ENCODE measurements around the gene FBXL17. TPM values are rescaled to one million over a fixed set of nuclear protein-coding genes. Genes with fewer than 3 reads are reported as not detected.

The FBXL17 gene
- total and polyA plus RNA-seq, 2 donors (not counting 1 experiment from before 2014, with no cell fraction given) = 7.3 to 40.3 TPM

- no peaks in the 10 kb centered on the region for H3K79me2 ChIP-seq (ENCODE audit: control insufficient read depth, insufficient read depth, low read length)
- Mint-ChIP-seq H3K27me3 (no peaks in the 10 kb centered on the region), H3K4me3 (no peak overlapping the region), H3K4me1 (no peaks in the 10 kb centered on the region), H3K9me3 (ENCODE audit: insufficient read depth) (no peaks in the 10 kb centered on the region), H3K27ac (no peak overlapping the region)
- no peak overlapping the region for H3K4me2 ChIP-seq (replicated peaks; ENCODE audit: low read depth, low read length, poor library complexity, severe bottlenecking)
- H3K27ac ChIP-seq (ENCODE audit: low read length in 2 of 2) = no peak overlapping the region
- intact Hi-C loops (cut with micrococcal nuclease) = no loop called here
- H3K4me1 ChIP-seq (ENCODE audit: control insufficient read depth in 2 of 2, insufficient read depth in 2 of 2, low read length in 2 of 2) = no peaks in the 10 kb centered on the region
- no peak overlapping the region for H2AFZ ChIP-seq (ENCODE audit: insufficient read depth, low read depth, low read length, poor library complexity, severe bottlenecking)
- no peaks in the 10 kb centered on the region for H4K20me1 ChIP-seq (ENCODE audit: control insufficient read depth, insufficient read depth, low read length, poor library complexity, severe bottlenecking)
- no peak overlapping the region for H3K4me3 ChIP-seq (ENCODE audit: control extremely low read depth in 1 of 5, extremely low read depth in 1 of 5, insufficient read depth in 1 of 5, low read depth in 2 of 5, low read length in 4 of 5)
- POLR2A ChIA-PET = no interaction called here
- no peaks in the 10 kb centered on the region for H3K27me3 ChIP-seq (replicated peaks in 1 of 4; ENCODE audit: control extremely low read depth in 1 of 4, control insufficient read depth in 3 of 4, insufficient read depth in 4 of 4, low read length in 3 of 4)
- DNase-seq (no peak), ATAC-seq (ENCODE audit: low read depth) (no peak)
- no peaks in the 10 kb centered on the region for H3K36me3 ChIP-seq (replicated peaks in 1 of 2; ENCODE audit: control extremely low read depth in 1 of 2, control insufficient read depth in 1 of 2, extremely low read depth in 1 of 2, insufficient read depth in 2 of 2, low read length in 1 of 2)
- H3K9ac ChIP-seq (ENCODE audit: low read length) = no peak overlapping the region
- CTCF ChIA-PET = no interaction called here
- 100% methylated on average over 1 of the region's 3 CpGs for WGBS (ENCODE audit: insufficient coverage)
- no peaks in the 10 kb centered on the region for H3K9me3 ChIP-seq (ENCODE audit: control extremely low read depth in 1 of 3, control insufficient read depth in 2 of 3, insufficient read depth in 1 of 3, low read length in 2 of 3)
- TF ChIP-seq EZH2 (IDR thresholded peaks at IDR 0.05; ENCODE audit: borderline replicate concordance, insufficient read depth, low read depth, low read length, poor library complexity, severe bottlenecking) = no peak
- no peak for TF ChIP-seq CTCF (IDR thresholded peaks at IDR 0.05)
Observed at GRCh38 chr5:107955321-107955720, 426.6 kb downstream of the FBXL17 start.

- Mint-ChIP-seq H3K27me3 (no peaks in the 10 kb centered on the region), H3K4me3 (no peak overlapping the region), H3K27ac (no peak overlapping the region), H3K9me3 (ENCODE audit: insufficient read depth) (no peaks in the 10 kb centered on the region), H3K4me1 (no peaks in the 10 kb centered on the region)
- ChIA-PET CTCF (no interaction called here), POLR2A (no interaction called here)
- no peaks in the 10 kb centered on the region for H3K27me3 ChIP-seq (replicated peaks in 1 of 4; ENCODE audit: control extremely low read depth in 1 of 4, control insufficient read depth in 3 of 4, insufficient read depth in 4 of 4, low read length in 3 of 4)
- no peaks in the 10 kb centered on the region for H3K4me1 ChIP-seq (ENCODE audit: control insufficient read depth in 2 of 2, insufficient read depth in 2 of 2, low read length in 2 of 2)
- H3K9ac ChIP-seq (ENCODE audit: low read length) = no peak overlapping the region
- no peak overlapping the region for H3K27ac ChIP-seq (ENCODE audit: low read length in 2 of 2)
- H2AFZ ChIP-seq (ENCODE audit: insufficient read depth, low read depth, low read length, poor library complexity, severe bottlenecking) = no peak overlapping the region
- no peaks in the 10 kb centered on the region for H4K20me1 ChIP-seq (ENCODE audit: control insufficient read depth, insufficient read depth, low read length, poor library complexity, severe bottlenecking)
- no peaks in the 10 kb centered on the region for H3K9me3 ChIP-seq (ENCODE audit: control extremely low read depth in 1 of 3, control insufficient read depth in 2 of 3, insufficient read depth in 1 of 3, low read length in 2 of 3)
- intact Hi-C loops (cut with micrococcal nuclease) = no loop called here
- TF ChIP-seq CTCF (IDR thresholded peaks at IDR 0.05) (no peak), EZH2 (IDR thresholded peaks at IDR 0.05; ENCODE audit: borderline replicate concordance, insufficient read depth, low read depth, low read length, poor library complexity, severe bottlenecking) (no peak)
- ATAC-seq (ENCODE audit: low read depth) (no peak), DNase-seq (no peak)
- H3K4me3 ChIP-seq (ENCODE audit: control extremely low read depth in 1 of 5, extremely low read depth in 1 of 5, insufficient read depth in 1 of 5, low read depth in 2 of 5, low read length in 4 of 5) = no peak overlapping the region
- no peaks in the 10 kb centered on the region for H3K79me2 ChIP-seq (ENCODE audit: control insufficient read depth, insufficient read depth, low read length)
- H3K4me2 ChIP-seq (replicated peaks; ENCODE audit: low read depth, low read length, poor library complexity, severe bottlenecking) = no peak overlapping the region
- H3K36me3 ChIP-seq (replicated peaks in 1 of 2; ENCODE audit: control extremely low read depth in 1 of 2, control insufficient read depth in 1 of 2, extremely low read depth in 1 of 2, insufficient read depth in 2 of 2, low read length in 1 of 2) = no peaks in the 10 kb centered on the region
Observed at GRCh38 chr5:107954254-107954653, 427.6 kb downstream of the FBXL17 start.
